NCI-H82 treated with DMSO at 0.1 percent for 48 hours (cell line): Measurements from ENCODE around the gene TBC1D2B.

Experiments
- DNase-seq: peaks from one replicate; lab custom pipeline; 2025; ENCODE audit not compliant: unreplicated experiment; lab: John Stamatoyannopoulos, UW

TBC1D2B gene

DNA sequence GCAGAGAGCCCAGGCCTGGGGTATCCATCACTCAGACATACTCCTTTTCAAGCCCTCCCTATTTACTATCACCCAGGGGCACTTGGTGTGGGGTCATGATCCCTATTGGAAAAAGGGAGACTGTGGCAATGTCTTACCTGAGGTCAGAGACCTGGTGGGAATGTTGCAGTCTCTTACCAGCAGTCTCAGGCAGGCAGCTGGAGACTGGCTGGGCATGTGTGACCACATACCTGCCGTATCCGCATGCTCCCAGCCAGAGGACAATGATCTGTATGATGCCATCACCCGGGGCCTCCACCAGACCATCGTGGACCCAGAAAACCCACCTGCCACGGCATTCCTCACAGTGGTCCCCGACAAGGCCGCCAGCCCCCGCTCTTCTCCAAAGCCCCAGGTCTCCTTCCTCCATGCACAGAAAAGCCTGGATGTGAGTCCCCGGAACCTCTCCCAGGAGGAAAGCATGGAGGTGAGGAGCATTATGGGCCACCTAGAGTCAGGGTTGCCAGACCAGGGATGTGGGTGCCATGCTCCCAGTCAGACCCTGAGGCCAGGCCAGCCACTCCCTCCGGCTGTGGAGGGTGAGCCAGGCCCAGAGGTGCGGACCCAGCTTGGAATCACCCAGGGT lies 20.7 kb upstream of the TBC1D2B start:
- DNase-seq = no peak

DNA sequence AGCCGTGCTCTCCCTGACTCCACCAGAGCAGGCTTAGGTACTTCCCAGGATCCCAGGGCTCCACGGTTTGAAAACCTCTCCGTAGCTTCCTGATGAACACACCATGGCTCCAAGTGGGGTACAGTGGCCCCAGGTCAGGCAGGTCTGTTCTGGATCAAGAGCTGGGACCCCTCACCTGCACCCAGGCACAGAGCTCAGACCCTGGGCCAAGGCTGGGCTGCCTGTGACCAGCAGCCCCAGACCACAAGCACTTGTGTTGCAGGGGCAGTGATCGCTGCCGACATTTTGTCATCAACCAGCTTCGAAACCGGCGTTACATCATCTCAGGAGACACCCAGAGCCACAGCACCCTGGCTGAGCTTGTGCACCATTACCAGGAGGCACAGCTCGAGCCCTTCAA lies 20.2 kb upstream of the TBC1D2B start:
- DNase-seq = no peak

DNA sequence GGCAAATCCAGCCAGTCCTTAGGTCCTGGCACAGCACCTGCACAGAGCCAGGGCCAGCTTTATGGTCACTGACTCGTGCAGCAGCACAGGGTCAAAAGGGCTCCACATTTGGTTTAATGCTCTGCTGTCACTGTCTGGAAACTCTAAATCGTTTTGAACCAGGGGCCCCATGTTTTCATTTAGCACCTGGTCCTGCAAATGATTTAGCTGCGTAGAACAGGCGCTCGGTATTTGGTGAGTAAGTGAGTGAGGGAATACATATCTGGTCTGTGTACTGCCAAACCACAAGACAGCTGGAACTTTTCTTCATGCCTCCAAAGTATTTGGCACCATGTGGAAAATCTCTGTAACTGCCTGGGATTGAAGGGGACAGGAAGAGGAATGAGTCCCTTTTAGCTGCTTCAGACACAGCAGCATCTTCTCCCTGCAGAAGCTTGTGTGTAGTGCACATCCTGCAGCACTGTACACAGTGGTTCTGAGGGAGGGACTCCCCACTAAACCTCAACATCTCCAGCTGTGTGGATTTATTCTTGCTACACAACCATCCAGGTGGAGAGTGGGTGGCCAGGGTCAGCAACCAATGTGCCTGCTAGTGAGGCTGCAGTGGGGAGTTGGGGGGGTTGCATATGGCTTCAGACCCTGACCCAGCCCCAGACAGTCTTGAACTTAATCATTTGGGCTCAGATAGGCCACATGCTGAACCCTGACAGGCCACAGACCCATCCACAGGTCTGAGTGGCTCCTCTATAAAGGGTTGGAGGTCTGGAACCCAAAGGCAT lies 15.9 kb upstream of the TBC1D2B start:
- no peak for DNase-seq

DNA sequence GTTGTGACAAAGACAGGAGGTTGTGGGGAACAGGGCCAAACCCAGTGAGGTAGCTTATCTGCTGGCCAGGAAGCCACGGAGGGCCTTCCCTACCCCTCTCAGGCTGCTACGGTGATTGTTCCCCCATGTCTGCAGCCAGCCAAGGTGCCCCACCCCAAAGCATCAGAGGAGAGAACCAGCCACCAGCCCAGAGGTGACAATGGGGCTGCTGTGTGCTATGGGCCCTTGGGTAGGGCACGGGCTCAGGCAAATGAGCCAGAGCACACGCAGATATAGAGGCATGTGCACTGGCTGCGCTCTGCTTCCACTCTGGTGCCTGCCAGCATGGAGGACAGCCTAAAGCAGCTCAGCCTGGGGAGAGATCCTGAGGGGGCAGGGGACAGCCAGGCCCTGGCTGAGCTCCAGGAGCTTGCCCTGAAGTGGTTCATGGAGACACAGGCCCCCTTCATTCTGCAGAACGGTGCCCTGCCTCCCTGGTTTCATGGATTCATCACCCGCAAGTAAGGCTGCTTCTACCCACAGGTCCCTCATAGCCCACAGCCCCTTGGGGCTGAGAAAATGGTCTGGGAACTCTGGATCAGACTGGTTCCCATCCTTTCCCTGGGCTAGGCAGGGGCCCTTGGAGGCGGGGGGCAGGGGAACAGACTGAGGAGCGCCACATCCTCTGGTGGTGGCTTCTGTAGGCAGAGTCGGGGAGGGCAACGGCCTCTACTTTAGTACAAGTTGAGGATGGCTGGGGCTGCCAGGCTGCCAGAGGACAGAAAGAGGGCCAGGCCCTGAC lies 14.9 kb upstream of the TBC1D2B start, which contains the start of gene SH2D7:
SH2D7 (plus strand) TSS at position 301 of the 781 bp plus-strand sequence; CDS start at position 325, 24 bp downstream.
- DNase-seq = no peak

DNA sequence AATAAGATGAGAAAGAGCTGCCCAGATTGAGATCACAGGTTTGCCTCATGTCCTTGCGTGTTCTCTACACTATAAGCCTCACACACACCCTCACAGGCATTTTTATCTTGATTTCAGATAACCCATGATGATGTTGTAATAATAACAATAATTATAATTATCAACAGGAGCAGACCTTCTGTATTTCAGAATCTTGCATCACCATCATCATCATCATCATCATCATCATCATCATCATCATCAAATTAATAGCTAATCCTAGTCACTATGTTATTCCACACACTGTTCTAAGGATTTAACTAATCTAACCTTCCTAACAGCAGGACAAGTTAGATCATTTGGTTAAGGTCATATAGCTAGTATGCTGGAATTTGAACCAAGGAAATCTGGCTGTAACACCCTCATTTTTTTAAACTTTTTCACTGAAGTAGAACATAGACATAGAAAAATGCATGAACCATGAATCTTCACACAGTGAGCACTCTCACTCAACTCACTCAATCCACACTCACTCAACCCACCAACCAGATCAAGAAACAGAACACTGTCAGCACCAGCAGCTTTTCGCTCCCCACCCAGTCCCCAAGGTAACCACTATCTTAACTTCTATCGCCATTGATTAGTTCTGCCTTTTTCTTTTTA lies 13.0 kb upstream of the TBC1D2B start:
- no peak for DNase-seq

DNA sequence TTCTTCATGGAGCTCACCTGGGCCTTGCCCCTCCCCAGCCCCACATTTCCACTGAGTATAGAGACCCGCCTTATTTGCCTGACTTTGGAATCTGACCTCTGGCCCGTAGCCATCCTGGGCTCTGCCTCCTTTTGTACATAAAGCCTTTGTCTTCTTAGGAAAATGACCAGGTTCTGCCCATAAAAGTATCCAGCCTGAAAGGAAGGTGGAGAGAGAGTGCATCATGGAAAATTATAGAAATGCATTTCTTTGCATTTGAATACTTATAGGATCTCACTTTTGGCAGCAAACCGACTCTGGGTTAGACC lies 11.2 kb upstream of the TBC1D2B start:
- no peak for DNase-seq

DNA sequence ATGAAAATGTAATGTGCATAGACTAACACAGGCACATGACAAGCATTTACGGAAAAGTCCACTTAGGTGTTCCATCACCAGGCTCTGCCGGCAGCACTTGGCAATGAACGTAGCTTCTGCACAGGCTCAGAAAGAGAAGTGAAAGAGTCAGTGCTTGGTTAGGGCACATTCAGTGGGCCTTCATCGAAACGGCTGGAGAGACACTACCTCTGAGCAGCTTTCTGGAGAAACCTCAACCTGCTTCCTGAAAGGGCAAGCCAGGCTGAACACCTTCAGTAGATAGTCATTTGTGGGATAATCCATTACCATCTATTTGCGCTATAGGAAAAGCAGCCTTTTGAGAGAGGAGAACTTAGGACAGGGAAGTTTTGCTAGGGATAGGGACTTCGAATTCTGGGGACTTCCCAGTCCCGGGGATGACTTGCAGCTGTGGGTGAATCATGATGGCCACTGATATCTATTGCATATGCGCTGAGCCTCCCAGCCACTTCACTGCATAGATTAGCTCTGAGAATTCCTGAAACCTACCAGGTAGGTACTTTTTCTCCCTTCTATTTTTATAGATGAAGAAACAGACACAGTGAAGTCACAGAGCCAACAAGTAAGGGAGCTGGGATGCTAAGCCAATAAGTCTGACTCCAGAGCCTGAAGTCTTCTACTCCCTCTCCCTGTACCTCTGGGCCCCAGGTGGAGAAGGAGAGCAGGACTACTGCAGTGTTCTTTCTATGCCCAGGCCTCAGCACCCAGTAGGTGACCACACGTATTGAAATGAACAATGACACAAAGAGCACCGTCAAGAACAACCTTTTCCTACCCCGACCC lies 10.7 kb upstream of the TBC1D2B start:
- no peak for DNase-seq

DNA sequence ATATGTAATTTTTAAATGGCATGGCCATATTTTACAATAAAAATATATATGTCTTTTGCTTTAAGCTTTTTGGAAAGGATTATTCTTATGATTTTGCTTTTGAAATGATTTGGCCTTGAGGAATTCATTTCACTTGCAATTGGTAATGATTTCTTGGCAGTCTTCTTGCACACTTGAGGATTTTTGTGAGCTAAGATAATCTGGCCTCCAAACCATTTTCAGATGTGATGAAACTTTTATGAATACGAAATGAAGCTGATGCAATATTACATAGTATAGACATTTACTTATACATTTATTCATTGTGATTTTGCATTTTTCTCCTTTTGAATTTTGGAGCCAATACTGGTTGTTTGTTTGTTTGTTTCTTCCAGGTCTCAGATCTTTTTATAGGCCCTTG lies 8.4 kb upstream of the TBC1D2B start:
- DNase-seq = no peak

DNA sequence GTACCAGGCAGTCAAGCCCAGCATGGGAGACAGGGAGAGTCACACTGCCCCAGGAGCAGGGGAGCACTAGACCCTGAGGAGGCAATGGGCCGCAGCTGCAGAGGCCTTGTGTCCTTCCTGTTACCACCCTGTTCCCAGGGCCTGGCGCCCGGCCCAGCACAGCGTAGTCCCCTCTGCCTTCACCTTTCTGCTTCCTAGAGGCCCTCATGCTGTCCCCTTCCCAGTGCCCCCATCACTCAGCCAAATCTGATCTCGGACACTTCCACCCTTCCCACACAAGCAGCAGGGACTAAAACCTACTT lies 6.9 kb upstream of the TBC1D2B start:
- DNase-seq = no peak

DNA sequence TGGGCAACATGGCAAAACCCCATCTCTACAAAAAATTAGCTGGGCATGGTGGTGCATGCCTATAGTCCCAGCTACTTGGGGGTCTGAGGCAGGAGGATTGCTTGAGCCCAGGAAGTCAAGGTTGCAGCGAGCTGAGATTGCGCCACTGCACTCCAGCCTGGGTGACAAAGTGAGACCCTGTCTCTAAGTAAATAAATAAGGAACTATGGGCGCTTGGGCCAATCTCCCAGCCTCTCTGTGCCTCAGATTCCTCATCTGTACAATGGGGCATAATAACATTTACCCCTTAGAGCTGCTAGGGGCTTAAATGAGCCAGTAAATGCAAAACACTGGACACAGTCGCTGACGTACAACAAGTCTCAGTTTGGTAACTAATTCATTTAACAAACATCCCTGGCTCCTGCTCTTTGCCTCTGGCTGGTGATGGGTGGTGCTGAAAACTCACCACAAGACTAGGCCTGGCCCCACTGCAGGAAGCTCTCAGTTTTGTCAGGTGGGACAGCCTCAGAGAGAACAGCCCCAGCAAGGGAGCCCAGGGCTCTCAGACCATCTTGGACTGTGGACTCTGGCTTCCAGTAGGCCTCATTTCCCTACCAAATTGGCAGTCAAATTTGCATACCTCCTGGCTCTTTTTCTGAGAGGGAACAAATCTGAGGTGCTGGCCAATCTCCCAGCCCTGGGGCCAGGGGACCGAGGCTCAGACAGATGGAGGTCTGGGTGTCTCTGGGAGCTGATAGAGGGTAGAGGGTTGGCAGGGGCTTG lies 6.4 kb upstream of the TBC1D2B start:
- no peak for DNase-seq

DNA sequence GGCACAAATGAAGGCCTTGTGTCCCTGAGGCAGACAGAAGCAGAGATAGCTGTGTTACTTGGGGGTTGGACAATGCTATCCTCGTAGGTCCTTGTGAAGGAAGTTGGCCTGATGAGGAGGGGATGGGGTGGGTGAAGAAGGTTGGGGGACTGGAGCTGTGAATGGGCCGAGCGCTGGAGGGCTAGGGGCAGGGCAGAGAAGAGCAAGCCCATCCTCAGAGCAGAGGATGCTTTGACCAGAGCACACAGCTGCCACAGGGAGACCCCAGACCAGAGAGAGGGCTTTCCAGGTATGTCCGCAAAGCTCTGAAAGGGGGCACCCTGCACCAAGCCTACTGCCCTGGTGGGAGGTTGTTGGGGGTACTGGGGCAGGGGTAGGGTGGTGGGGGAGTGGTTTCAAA lies 5.7 kb upstream of the TBC1D2B start:
- no peak for DNase-seq

DNA sequence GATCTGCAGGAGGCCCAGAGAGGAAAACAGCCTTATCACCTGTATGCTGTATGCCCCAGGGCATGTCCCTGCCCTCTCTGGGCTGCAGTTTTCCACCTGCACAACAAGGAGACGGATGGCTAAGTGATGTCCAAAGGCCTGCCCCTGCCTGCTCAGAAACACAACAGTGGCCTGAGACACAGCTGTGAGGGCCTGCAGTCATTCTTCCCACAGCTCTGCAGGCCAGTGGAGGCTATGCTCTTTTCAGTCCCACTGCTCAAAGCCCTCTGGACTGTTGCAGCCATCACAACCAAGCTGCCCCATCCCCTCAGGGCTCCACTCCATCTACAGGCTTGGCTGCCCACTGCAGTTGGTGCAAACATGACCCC lies 5.2 kb upstream of the TBC1D2B start:
- no peak for DNase-seq

DNA sequence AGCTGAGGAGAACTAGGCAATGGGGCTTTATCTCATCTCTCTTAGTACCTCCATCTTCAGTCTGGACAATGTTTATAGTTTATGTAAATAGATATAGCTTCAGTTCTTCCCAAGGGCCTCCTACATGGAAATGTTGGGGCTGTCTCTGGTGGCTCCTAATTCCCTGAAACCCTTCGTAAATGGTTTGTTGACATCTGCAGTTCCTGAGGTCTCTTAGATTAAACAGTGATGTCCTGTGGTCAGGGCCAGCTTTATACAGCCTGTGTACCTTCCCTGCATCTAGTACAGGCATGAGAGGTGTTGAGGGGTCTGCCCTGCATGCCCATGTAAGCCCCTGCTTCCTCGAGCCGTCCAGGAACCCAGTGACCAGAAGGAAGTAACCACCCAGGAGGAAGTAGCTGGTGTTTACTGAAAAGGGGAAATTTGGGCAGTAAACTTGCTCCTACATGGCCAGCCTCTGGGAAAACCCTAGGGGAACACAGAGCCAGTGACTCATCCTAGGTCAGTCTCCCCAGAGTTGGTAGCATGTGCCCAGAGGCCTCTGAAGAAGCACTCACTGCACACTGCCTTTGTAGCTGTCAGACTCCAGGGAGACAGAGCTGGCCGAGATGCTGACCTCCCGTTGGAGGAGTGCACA lies 4.7 kb upstream of the TBC1D2B start:
- no peak for DNase-seq

DNA sequence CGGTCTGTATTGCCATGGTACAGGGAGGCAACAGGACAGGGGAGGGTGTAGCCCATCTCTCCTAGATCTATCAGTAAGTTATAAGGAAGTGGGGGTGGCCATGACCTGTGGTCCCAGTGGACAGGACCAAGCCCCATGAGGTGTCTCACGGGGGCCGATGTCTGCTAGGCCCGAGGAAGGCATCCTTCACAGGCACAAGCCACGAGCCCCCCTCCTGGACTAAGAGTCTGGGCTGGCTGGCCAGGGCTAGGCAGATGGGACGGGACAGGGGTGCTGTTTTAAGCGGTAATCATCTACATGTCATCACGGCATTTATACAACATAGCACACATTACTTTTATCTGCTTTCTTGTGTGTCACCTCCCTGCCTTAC lies 2.6 kb upstream of the TBC1D2B start:
- no peak for DNase-seq

DNA sequence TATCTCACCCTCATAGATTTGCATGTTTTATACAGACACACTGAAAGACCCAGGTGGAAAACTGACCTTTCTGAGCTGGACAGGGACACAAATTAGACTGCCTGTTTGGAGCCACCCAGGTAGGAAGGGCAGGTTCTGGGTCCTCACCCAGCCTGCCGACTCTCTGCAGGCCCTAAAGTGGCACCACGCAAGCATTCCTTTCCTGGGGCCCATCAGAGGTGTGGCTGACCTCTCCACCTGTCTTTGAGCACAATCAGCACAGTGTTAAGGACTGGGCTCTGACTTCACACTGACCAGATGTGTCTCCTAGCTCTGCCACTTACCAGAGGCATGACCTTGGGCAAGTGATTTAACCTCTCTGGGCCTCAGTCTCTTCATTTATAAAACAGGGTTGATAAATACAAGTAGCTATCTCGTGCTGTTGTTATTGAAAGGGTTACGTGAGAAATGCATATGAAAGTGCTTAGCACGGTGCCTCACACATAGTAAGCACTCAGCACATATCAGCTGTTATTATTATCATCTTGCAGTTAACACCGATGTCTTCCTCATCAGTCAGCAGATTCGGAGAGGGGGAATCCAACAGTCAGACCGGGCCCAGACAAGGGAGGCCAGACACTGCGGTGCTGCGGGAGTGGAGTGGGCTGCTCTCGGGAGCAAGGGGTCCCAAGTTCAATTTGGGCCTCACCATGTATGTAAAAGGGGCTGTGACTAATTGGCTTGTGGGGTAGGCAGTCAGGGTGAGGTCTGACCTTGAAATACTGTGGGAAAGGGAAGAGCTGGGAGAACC lies 2.0 kb upstream of the TBC1D2B start:
- DNase-seq = no peak

DNA sequence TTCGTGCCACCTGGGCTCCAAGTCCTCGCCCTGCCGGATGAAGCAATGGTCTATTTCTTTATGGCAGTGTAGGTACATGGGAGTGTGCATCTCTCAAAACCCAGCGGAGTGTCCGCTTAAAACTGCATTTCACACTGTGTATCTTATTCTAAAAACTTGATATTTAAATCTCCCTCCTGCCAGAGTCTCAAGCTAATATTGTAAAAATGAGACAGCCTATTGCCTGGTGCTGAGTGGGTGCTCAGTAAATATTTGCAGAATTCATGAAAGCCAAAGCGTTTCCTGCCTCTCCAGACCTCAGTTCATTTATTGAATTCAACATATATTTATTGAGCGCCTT lies 330 bp upstream of the TBC1D2B start:
- no peak for DNase-seq

DNA sequence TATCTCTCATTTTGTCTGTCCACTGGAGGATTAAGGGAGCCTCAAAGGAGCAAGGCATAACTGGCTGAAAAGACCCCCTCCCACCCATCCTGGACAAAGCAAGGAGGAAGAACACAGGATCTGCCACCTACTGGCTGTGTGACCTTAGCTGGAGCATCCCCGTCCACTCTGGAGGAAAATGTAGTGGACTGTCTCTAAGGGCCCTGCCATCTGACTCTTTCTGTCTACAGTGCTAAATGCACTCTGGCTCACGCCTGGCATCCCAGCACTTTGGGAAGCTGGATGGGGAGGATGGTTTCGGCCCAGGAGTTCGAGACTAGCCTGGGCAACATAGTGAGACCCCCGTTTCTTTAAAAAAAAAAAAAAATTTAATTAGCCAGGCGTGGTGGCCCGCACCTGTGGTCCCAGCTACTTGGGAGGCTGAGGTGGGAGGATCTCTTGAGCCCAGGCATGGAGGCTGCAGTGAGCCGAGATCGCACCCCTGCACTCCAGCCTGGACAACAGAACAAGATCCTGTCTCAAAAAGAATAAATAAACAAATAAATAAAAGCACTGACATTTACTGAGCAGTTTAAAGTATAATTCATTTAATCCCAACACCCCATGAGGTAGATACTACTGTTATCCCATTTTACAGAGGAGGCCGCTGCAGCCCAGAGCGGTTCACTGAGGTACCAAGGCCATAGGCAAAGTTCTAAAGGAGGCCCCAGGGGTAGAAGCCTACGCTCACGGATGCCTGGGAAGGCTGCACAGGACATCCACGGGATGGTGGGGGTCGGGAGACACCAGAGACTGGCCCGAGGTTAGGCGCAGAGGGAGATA lies 1.1 kb downstream of the TBC1D2B start:
- no peak for DNase-seq

DNA sequence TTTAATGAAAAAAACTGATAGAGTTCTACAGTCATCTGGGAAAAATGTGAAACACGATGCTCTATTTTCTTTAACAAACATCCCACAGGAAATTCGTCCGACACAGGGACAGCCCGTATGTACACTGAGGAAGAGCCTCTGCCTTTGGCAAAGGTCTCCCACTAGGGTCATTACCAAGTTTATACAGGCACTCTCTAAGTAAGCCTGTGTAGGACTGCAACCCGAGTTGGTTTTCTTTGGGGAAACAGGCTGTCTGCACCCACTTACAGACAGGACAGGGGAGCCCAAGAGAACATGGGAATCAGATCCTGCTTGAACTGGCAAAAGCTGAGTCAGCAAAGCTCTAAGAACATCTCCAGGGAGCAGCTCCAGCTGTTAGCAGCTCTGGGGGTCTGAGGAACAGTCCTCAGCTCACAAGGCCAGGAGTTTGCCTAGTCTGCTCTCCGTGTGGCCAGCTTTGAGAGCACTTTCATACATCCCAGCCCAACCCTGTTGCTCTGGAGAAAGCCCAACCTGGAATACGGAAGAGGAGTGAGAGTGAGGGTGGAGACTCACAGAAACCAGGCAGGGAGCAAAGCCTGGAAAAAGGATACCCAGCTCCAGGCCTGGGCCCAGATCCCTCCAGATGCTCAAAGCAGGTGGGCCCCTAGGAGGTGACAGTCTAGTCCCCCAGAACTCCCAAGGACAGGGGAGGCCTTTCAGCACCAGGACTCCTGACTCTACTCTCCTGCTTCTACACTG lies 1.9 kb downstream of the TBC1D2B start:
- no peak for DNase-seq
